ENCODE results near the gene RPL19.

RPL19 gene

GRCh38 chr17:39225308-39225958, 25.4 kb downstream of the RPL19 start, which contains the start of gene STAC2:
STAC2 (minus strand) TSS chr17:39225945; CDS start chr17:39225502, 443 bp downstream.
- no peak for DNase-seq

- DNase-seq, result no peak
These were observed 26.0 kb downstream of the RPL19 start for GRCh38 chr17:39225959-39226683.

- DNase-seq, result no peak
These were observed 27.4 kb downstream of the RPL19 start for GRCh38 chr17:39227364-39227919.

GRCh38 chr17:39229274-39229913, 29.3 kb downstream of the RPL19 start:
- DNase-seq, result no peak

- no peak for DNase-seq
These were observed 30.3 kb downstream of the RPL19 start for GRCh38 chr17:39230361-39230760.

GRCh38 chr17:39231091-39231561, 31.0 kb downstream of the RPL19 start:
- no peak for DNase-seq

GRCh38 chr17:39231591-39232551, 31.8 kb downstream of the RPL19 start:
- peak in 3 of 4 experiments; percentile 35 to 38 (median 37) for DNase-seq

GRCh38 chr17:39235555-39236449, 35.7 kb downstream of the RPL19 start:
- DNase-seq, result no peak

GRCh38 chr17:39236450-39236927, 36.4 kb downstream of the RPL19 start:
- DNase-seq, result no peak

- DNase-seq, result no peak
These were observed 36.9 kb downstream of the RPL19 start for GRCh38 chr17:39236981-39237441.

GRCh38 chr17:39237586-39237985, 37.5 kb downstream of the RPL19 start:
- no peak for DNase-seq

GRCh38 chr17:39238311-39238972, 38.4 kb downstream of the RPL19 start:
- DNase-seq, result peak in 3 of 4 experiments; percentile 35 to 73 (median 69)

- DNase-seq, result peak; percentile 16 to 46 (median 40)
These were observed 39.7 kb downstream of the RPL19 start for GRCh38 chr17:39239640-39240314.

GRCh38 chr17:39240631-39241030, 40.5 kb downstream of the RPL19 start:
- no peak for DNase-seq

GRCh38 chr17:39243155-39243554, 43.1 kb downstream of the RPL19 start:
- no peak for DNase-seq

- no peak for DNase-seq
These were observed 44.0 kb downstream of the RPL19 start for GRCh38 chr17:39244016-39244599.

GRCh38 chr17:39244600-39245570, 44.8 kb downstream of the RPL19 start:
- peak; percentile 67 to 92 (median 74) for DNase-seq

- DNase-seq, result no peak
These were observed 46.2 kb downstream of the RPL19 start for GRCh38 chr17:39246274-39246673.

Data from activated CD4-positive, CD25-positive, alpha-beta regulatory T cell (primary cell).